ENCODE measurements around the gene HOXD9.
A peak's percentile ranks its signal among the peaks of the same experiment; 100 is the strongest.

The HOXD9 gene

GRCh38 chr2:176152350-176153181 is 30.0 kb downstream of the HOXD9 start:
- DNase-seq (ENCODE audit: low spot score): no peak

- no peak for DNase-seq (ENCODE audit: low spot score)
These were observed 32.2 kb downstream of the HOXD9 start for GRCh38 chr2:176154576-176155252.

- DNase-seq (ENCODE audit: low spot score): no peak
These were observed 33.0 kb downstream of the HOXD9 start for GRCh38 chr2:176155356-176156044.

GRCh38 chr2:176156301-176156806 is 33.8 kb downstream of the HOXD9 start:
- DNase-seq (ENCODE audit: low spot score): no peak

- DNase-seq (ENCODE audit: low spot score): peak; percentile 24
These were observed 34.4 kb downstream of the HOXD9 start, which contains the start of gene HOXD3 for GRCh38 chr2:176156807-176157498. HOXD3 (plus strand) TSS chr2:176157307; CDS start chr2:176169115, 11,808 bp downstream.

- DNase-seq (ENCODE audit: low spot score): peak; percentile 63
These were observed 35.1 kb downstream of the HOXD9 start for GRCh38 chr2:176157499-176158185.

- DNase-seq (ENCODE audit: low spot score): peak; percentile 30
These were observed 35.7 kb downstream of the HOXD9 start for GRCh38 chr2:176158186-176158591.

GRCh38 chr2:176158855-176159662 is 36.5 kb downstream of the HOXD9 start:
- DNase-seq (ENCODE audit: low spot score): no peak

GRCh38 chr2:176159663-176160250 is 37.2 kb downstream of the HOXD9 start:
- no peak for DNase-seq (ENCODE audit: low spot score)

GRCh38 chr2:176160251-176160985 is 37.9 kb downstream of the HOXD9 start:
- no peak for DNase-seq (ENCODE audit: low spot score)

- DNase-seq (ENCODE audit: low spot score): no peak
These were observed 38.7 kb downstream of the HOXD9 start for GRCh38 chr2:176160986-176161824.

GRCh38 chr2:176161825-176162626 is 39.5 kb downstream of the HOXD9 start:
- peak; percentile 71 for DNase-seq (ENCODE audit: low spot score)

- no peak for DNase-seq (ENCODE audit: low spot score)
These were observed 40.6 kb downstream of the HOXD9 start for GRCh38 chr2:176162911-176163671.

- DNase-seq (ENCODE audit: low spot score): no peak
These were observed 41.1 kb downstream of the HOXD9 start for GRCh38 chr2:176163672-176164056.

- DNase-seq (ENCODE audit: low spot score): no peak
These were observed 41.7 kb downstream of the HOXD9 start for GRCh38 chr2:176164201-176164600.

- DNase-seq (ENCODE audit: low spot score): no peak
These were observed 42.3 kb downstream of the HOXD9 start for GRCh38 chr2:176164611-176165369.

All from AG08395 (cell line).